CD4-positive, alpha-beta T cell treated with Interleukin-17A for 4 hours (primary cell): Measurements from ENCODE around the gene HOMER2.
"Not testable (repeated sequence)": the region's sequence is repeated elsewhere in the genome, so short reads cannot be mapped to it uniquely, and the experiment has no call there.

ENCODE experiments used
- DNase-seq: peaks from one replicate; pipeline ENCODE4 v3.0.0-alpha.2; 2020; ENCODE audit warnings: mixed read lengths

Gene HOMER2

DNA sequence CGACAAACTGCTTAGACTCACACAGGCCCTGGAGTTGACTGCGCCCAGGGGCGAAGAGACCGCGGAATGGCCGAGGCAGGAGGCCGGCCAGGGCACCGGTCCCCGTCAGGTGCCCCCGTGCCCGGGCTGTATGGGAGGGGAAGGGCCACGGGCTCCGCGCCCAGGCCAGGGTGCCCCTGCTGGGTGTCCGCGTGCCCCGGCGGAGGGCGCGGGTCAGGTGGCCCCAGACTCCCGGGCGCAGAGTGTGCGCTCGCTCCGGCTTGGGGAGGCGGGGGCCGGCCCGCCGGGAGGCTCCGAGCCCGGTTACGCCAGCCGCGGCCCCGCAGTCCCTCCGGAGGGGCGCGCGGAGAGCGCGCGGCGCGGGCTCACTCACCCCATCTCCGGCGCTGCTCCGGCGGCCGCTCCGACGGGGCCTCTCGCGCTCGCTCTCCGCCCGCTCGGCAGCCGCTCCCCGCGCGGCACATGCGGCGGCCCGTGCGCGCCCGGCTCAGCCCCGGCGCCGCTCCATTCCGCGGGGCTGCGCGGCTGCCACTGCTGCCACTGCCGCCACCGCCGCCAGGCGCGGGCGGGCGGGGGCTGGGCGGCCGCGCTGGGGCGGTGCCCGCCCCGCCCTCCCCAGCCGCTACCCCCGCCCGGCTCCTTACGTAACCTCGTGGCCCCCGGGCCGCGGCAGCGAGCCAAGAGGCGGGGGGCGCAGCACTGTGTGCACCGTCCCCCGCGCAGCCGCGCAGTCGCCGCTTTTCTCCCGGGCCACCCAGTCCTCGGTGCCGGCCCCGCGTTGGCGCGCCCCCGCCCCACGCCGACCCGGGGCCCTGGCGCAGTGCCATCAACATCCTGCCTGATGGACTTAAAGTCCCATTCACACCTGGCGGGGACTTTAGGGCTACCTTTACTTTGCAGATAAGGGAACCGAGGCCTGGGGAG is at the start of gene HOMER2:
TSS of gene HOMER2 (minus strand) at position 563 of the 924 bp plus-strand sequence. CDS start at position 378, 185 bp downstream.
- DNase-seq: peak; percentile 12

GRCh38 chr15:83000672-83001031 is 48.1 kb upstream of the HOMER2 start:
- DNase-seq: not testable (repeated sequence)

DNA sequence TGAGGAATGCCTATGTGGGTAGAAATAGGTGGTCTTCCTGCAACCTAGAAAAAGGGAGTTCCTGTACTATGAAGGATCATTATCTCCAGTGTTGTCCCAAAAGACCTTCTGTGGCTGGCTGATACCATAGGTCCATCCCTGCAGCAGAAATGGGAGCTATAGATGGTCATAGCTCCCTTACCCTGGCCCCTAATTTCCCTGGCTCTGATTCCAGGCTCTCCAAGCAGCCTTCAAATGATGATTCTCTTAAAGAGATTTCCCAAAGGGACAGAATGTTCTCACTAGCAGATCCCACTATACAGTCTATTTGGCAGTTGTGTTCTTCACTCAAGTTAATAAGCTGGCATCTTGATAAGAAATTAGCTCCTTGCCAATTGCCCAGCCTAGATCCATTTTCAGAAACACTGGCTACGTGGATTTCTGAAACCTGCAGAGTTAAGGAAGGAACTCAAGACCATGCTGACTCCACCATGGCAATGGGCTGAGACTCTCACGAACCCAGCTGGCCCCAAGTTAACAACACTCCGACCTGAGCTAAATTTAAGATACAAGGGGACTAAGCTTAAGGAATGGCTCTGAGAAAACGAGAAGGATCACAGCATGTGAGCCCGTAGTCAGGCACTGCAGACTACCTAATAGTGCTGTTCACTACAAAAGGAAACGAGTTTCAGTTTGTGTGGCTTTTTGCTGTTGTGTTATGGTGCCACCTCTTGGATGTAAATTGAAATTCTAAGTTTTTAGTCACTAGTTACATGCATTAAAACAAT is 47.6 kb upstream of the HOMER2 start:
- peak; percentile 25 for DNase-seq

DNA sequence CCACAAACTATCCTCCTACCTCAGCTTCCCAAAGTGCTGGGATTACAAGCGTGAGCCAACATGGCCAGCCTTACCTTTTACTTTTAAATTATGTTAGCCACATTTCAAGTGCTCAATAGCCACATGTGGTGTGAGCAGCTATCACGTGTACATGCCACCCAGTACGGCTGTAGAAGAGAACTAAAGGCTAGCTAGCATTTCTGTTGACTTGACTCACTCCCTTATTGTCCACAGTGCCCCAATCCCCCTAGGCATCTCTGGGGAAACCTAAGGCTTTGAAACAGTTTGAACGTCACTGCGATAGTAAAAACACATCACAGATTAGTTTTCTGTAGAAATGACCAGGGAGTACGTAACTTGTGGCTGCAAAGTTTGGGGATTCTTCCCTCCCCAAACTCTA is 46.9 kb upstream of the HOMER2 start:
- no peak for DNase-seq

- DNase-seq: no peak
Observed at GRCh38 chr15:82995938-82996337, 43.4 kb upstream of the HOMER2 start.

DNA sequence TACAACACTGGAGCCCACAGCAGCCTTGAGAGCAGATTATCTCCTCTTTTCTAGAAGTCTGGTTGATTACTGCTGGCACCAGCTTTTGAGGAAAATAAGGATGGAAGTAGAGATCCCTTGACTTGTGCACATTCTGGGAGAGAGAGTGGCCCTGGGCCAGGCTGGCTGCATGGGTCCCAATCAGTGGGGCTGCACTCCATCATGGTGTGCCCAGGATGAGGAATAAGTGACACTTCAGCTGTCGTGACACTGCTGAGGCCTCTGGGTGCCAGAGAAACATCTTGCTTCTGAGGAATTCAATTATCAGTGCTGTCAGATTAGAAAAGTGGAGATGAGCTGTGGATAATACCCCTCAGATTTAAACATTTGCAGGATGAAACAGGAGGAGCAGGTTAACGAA is 42.6 kb upstream of the HOMER2 start:
- DNase-seq: no peak

GRCh38 chr15:82993144-82993543 is 40.6 kb upstream of the HOMER2 start:
- DNase-seq: no peak

- DNase-seq: no peak
Observed at GRCh38 chr15:82992436-82992998, 40.0 kb upstream of the HOMER2 start.

DNA sequence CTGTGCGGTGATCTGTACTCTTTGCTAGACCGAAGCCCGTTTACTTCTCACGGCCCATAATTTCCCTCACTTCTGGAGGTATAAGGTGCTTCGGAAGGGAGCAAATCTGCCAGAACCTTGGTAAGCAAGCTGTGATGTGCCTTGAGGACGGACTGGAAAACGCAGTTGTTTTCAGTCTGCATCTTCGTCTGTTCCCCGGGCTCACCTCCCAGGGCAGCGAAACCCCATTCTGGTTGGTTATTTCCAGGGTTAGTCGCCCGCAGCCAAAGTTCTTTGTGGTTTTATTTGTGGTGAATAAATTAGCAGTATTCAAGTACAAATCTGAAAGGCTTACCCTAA is 33.9 kb upstream of the HOMER2 start:
- peak; percentile 22 for DNase-seq

- DNase-seq: peak; percentile 93
Observed at GRCh38 chr15:82985688-82986441, 33.3 kb upstream of the HOMER2 start, which contains the start of gene RAMAC. Gene RAMAC (plus strand): TSS chr15:82986210. CDS start chr15:82989019, 2,809 bp downstream.

DNA sequence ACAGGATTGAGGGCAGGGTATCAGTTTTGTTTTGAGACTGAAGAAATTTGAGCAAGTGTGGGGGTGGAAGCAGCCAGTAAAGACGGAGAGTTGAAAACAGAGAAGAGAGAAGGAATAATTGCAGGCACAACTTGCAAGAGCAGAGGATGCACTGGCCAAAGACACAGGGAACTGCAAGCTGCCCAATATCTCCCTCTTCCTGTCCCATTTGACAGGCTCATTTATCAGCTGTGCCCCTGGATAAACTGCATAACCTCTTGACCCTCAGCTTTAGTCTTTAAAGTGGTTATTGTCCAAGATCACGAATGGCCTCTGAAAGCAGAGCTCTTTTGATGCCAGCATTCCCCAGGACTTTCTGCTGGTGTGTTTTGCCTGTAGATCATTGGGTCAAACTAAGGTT is 28.5 kb upstream of the HOMER2 start:
- no peak for DNase-seq

GRCh38 chr15:82979726-82980125 is 27.2 kb upstream of the HOMER2 start:
- no peak for DNase-seq

DNA sequence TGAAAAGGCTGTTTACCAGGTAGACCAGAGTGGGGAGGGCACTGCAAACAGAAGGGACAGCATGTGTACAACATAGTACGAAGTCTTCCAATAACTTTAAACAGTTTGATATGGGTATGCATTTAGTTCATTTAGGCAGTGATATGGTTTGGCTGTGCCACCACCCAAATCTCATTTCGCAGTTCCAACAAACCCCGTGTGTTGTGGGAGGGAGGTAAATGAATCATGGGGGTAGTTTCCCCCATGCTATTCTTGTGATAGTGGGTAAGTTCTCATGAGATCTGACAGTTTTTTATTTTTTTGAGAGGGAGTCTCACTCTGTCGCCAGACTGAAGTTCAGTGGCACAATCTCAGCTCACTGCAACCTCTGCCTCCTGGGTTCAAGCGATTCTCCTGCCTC is 25.9 kb upstream of the HOMER2 start:
- no peak for DNase-seq

DNA sequence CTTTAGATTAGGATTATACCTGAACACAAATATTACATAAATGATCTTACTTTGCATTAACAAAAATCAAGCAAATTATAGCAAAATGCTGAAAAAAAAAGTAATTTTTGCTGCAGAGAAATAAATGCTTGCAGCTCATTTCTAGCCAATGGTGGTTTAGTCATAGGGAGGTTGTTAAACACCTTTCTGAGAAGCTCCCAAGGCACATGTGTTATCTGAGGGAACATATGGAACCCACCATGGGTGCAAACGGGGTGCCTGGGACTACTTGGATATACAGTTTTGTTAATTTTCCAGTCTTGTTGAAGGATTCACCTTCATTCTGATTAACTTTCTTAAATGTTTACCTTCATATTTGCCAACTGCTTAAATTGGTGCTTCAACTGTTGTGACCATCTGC is 24.6 kb upstream of the HOMER2 start:
- no peak for DNase-seq

DNA sequence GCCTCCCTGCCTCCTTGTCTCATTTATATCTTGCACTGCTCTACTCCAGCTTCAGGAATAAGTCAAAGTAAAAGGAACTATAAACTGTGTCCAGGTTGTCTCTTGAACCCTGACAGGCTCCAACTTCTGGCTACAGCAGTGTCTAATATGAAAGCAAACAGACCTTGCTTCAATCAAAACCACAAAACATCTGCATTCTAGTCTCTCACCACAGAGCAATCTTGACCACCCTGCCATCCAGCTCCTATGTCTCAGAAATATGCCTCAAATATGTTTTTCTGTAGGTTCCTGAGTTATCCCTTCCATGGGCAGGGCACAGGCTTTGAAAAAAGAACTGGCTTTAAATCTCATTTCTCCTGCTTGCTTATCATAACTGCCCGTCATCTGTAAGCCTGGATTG is 20.5 kb upstream of the HOMER2 start:
- no peak for DNase-seq

DNA sequence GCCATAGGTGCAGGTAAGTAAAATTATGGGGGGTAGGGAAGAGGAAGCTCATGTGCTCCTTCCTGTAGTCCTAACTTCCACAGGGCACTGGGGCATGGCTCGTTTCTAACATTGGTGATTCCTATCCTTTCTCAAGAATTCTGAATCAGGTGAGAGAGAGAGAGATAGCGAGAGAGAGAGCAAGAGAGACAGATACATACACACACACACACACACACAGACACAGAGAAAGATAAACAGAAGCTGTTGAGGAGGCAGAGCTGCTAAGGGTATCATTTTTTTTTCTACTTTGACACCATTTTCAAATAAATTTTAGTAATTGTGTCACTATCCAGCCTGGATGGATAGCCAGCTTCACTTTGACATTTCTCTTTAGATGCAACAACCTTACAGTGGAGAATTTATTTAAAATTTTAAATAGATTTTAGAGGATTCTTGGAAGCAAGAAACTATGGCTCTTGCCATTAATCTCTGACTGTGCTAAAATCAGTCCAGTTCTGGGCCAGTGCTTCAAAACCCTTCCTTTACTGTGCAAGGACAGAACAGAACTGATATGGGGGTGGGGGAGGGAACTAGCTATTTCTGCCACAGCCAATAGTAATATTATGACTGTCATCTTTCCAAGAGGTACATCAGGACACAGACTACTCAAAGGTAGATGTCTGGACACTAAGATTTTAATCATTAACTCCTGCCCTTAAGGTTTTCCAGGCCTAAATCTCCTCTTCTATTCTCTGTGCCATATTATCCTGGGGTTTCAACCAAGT is 18.9 kb upstream of the HOMER2 start:
- no peak for DNase-seq

GRCh38 chr15:82970696-82971095 is 18.2 kb upstream of the HOMER2 start:
- DNase-seq: no peak

DNA sequence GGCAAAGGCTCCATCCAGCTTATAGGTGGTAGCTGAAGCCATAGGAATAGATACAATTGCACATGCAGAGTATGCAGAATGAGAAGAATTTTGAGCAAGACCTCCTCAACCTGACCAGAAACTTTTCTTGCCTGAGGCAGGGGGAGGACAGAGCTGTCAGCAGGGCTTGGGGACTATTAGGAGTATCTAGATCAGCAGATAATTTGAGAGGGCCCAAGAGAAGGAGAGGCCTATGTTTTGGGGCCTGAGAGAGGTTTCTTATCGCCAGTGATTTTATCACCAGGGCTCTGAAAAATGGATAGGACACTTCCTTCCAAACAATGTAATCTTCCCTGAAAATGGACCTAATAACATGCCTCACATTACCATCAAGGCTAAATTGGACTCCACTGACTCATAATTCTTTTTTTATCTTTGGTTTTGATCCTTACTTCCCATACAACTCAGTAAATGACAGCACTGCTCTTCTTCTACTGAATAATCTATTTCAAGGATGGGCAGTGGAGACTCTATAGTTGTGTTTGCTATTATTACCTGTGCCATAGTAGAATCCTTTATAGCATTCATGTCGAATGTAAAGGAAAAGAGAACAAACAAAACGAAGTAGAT is 17.7 kb upstream of the HOMER2 start:
- DNase-seq: no peak

DNA sequence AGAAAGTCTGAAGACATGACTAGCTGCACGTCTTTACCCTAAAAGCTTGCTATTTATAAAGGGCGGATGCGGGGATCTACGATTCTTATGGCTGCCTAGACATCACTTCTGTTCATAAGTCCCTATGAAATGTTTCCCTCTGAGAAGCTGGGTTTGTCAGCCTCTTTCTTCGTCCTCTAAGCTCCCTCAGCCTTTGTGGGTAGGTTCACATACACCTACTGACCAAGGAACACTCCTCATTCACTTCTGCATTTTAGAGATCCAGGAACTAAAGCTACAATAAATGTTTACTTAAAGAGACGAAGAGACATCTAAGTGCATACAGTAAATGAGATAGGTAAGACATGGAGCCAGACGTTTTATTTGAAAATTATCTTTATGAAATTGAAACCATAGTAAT is 16.8 kb upstream of the HOMER2 start:
- DNase-seq: no peak

DNA sequence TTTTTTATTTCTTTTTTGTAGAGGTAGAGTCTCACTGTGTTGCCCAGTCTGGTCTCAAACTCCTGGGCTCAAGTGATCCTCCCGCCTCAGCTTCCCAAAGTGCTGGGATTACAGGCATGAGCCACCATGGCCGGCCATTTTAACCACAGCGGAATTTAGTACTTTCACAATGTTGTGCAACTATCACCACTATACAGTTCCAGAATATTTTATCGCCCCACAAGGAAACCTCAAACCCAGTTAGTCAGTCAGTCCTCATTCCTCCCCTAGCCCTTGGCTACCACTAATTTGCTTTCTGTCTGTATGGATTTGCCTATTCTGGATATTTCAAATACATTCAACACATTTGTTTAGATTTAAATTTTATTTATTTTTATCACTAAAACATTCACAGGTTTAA is 15.5 kb upstream of the HOMER2 start:
- DNase-seq: no peak

DNA sequence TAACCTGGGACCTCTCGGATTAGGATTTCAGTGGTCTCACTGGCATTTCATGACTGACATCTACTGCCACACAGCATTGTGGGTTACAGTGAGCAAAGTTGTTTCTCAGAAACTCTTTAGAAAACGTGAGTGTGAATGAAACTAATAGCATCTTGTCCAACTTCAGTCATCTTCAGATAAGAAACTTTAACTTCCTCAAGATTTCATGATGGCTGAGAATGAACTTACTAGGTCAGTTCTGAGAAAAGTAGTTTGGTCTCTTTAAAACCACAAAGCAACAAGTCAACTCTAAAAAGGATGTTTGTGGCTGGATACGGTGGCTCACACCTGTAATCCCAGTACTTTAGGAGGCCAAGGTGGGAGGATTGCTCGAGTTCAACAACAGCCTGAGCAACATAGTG is 14.2 kb upstream of the HOMER2 start:
- DNase-seq: no peak

DNA sequence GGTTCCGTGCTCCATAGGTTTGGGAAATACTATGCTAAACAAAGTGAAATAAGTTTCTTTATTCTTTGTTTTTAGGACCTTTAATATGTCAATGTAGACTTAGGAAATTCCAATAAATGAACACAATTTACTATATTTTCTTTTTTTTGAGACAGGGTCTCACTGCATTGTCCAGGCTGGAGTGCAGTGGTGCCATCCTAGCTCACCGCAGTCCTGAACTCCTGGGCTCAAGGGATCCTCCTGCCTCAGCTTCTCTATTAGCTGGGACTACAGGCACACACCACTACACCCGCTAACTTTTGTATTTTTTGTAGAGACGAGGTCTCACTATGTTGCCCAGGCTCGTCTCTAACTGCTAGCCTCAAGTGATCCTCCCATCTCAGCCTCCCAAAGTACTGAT is 12.4 kb upstream of the HOMER2 start:
- no peak for DNase-seq
